Measurements from ENCODE around the gene ATP5PB.

GRCh38 chr1:111415461-111415860 is 33.8 kb upstream of the ATP5PB start:
- TF ChIP-seq POLR2A (IDR thresholded peaks at IDR 0.05; ENCODE audit: low read length) (no peak), GATA1 (IDR thresholded peaks at IDR 0.05; ENCODE audit: low read depth, low read length) (no peak)

All from erythroblast (primary cell).